Measurements from ENCODE around the gene GALNTL6. TPM values are rescaled to one million over a fixed set of nuclear protein-coding genes. Genes with fewer than 3 reads are reported as not detected.

The GALNTL6 gene
- total RNA-seq, 1 donor from 2014 or later, result not detected

GRCh38 chr4:172546782-172547181 is 733.6 kb downstream of the GALNTL6 start:
- DNase-seq (ENCODE audit: low read depth in 2 of 2), result no peak

GRCh38 chr4:172547724-172548123 is 734.5 kb downstream of the GALNTL6 start:
- no peak for DNase-seq (ENCODE audit: low read depth in 2 of 2)

- no peak for DNase-seq (ENCODE audit: low read depth in 2 of 2)
These were observed 740.0 kb downstream of the GALNTL6 start for GRCh38 chr4:172553216-172553615.

- DNase-seq (ENCODE audit: low read depth in 2 of 2), result no peak
These were observed 741.4 kb downstream of the GALNTL6 start for GRCh38 chr4:172554588-172554987.

- no peak for DNase-seq (ENCODE audit: low read depth in 2 of 2)
These were observed 742.5 kb downstream of the GALNTL6 start for GRCh38 chr4:172555725-172556124.

GRCh38 chr4:172573899-172574298 is 760.7 kb downstream of the GALNTL6 start:
- DNase-seq (ENCODE audit: low read depth in 2 of 2), result no peak

- DNase-seq (ENCODE audit: low read depth in 2 of 2), result no peak
These were observed 765.5 kb downstream of the GALNTL6 start for GRCh38 chr4:172578712-172579111.

- DNase-seq (ENCODE audit: low read depth in 2 of 2), result no peak
These were observed 771.6 kb downstream of the GALNTL6 start for GRCh38 chr4:172584816-172585215.

- DNase-seq (ENCODE audit: low read depth in 2 of 2), result no peak
These were observed 783.0 kb downstream of the GALNTL6 start for GRCh38 chr4:172596206-172596605.

- DNase-seq (ENCODE audit: low read depth in 2 of 2), result no peak
These were observed 786.4 kb downstream of the GALNTL6 start for GRCh38 chr4:172599554-172599953.

- DNase-seq (ENCODE audit: low read depth in 2 of 2), result no peak
These were observed 788.0 kb downstream of the GALNTL6 start for GRCh38 chr4:172601195-172601594.

GRCh38 chr4:172619218-172619617 is 806.0 kb downstream of the GALNTL6 start:
- no peak for DNase-seq (ENCODE audit: low read depth in 2 of 2)

- no peak for DNase-seq (ENCODE audit: low read depth in 2 of 2)
These were observed 806.6 kb downstream of the GALNTL6 start for GRCh38 chr4:172619798-172620197.

- DNase-seq (ENCODE audit: low read depth in 2 of 2), result no peak
These were observed 815.1 kb downstream of the GALNTL6 start for GRCh38 chr4:172628263-172628662.

- no peak for DNase-seq (ENCODE audit: low read depth in 2 of 2)
These were observed 817.1 kb downstream of the GALNTL6 start for GRCh38 chr4:172630280-172630679.

- no peak for DNase-seq (ENCODE audit: low read depth in 2 of 2)
These were observed 818.6 kb downstream of the GALNTL6 start for GRCh38 chr4:172631832-172632231.

- no peak for DNase-seq (ENCODE audit: low read depth in 2 of 2)
These were observed 835.3 kb downstream of the GALNTL6 start for GRCh38 chr4:172648471-172648870.

GRCh38 chr4:172649143-172649542 is 835.9 kb downstream of the GALNTL6 start:
- no peak for DNase-seq (ENCODE audit: low read depth in 2 of 2)

GRCh38 chr4:172650758-172651530 is 837.7 kb downstream of the GALNTL6 start:
- no peak for DNase-seq (ENCODE audit: low read depth in 2 of 2)

GRCh38 chr4:172651961-172652360 is 838.8 kb downstream of the GALNTL6 start:
- DNase-seq (ENCODE audit: low read depth in 2 of 2), result no peak

GRCh38 chr4:172652369-172652768 is 839.2 kb downstream of the GALNTL6 start:
- no peak for DNase-seq (ENCODE audit: low read depth in 2 of 2)

- no peak for DNase-seq (ENCODE audit: low read depth in 2 of 2)
These were observed 840.5 kb downstream of the GALNTL6 start for GRCh38 chr4:172653676-172654075.

GRCh38 chr4:172654457-172654856 is 841.3 kb downstream of the GALNTL6 start:
- DNase-seq (ENCODE audit: low read depth in 2 of 2), result no peak

- DNase-seq (ENCODE audit: low read depth in 2 of 2), result no peak
These were observed 842.9 kb downstream of the GALNTL6 start for GRCh38 chr4:172656055-172656454.
